Measurements from ENCODE around the gene SGPP2. TPM values are rescaled to one million over a fixed set of nuclear protein-coding genes. Genes with fewer than 3 reads are reported as not detected.

Gene SGPP2
- total RNA-seq, 2 experiments from 2014 or later = 2.7 to 3.1 TPM

GRCh38 chr2:222479859-222480258 is 55.5 kb downstream of the SGPP2 start:
- Mint-ChIP-seq H3K36me3 (no peaks in the 10 kb centered on the region), H3K9me3 (no peaks in the 10 kb centered on the region), H3K27me3 (peaks cover 20% of the 10 kb centered on the region), H3K27ac (no peak overlapping the region), H3K4me3 (no peak overlapping the region), H3K4me1 (no peaks in the 10 kb centered on the region)
- no peak for DNase-seq

- Mint-ChIP-seq H3K4me3 (no peak overlapping the region), H3K9me3 (no peaks in the 10 kb centered on the region), H3K36me3 (no peaks in the 10 kb centered on the region), H3K27ac (no peak overlapping the region), H3K4me1 (no peaks in the 10 kb centered on the region), H3K27me3 (peaks cover 24% of the 10 kb centered on the region)
- DNase-seq = no peak
Observed at GRCh38 chr2:222480497-222480896, 56.2 kb downstream of the SGPP2 start.

- H3K36me3 Mint-ChIP-seq = no peaks in the 10 kb centered on the region
- DNase-seq = no peak
- H3K9me3 Mint-ChIP-seq = no peaks in the 10 kb centered on the region
- no peak overlapping the region for H3K4me3 Mint-ChIP-seq
- peaks cover 26% of the 10 kb centered on the region for H3K27me3 Mint-ChIP-seq
- no peaks in the 10 kb centered on the region for H3K4me1 Mint-ChIP-seq
- no peak overlapping the region for H3K27ac Mint-ChIP-seq
Observed at GRCh38 chr2:222481941-222482340, 57.6 kb downstream of the SGPP2 start.

GRCh38 chr2:222483513-222484039 is 59.2 kb downstream of the SGPP2 start:
- DNase-seq = no peak
- Mint-ChIP-seq H3K36me3 (no peaks in the 10 kb centered on the region), H3K9me3 (no peaks in the 10 kb centered on the region), H3K4me3 (no peak overlapping the region), H3K4me1 (no peaks in the 10 kb centered on the region), H3K27ac (no peak overlapping the region), H3K27me3 (peaks cover 27% of the 10 kb centered on the region)

GRCh38 chr2:222485367-222486211 is 61.2 kb downstream of the SGPP2 start:
- Mint-ChIP-seq H3K4me3 (no peak overlapping the region), H3K27me3 (peaks cover 22% of the 10 kb centered on the region), H3K27ac (no peak overlapping the region)

GRCh38 chr2:222490131-222490530 is 65.8 kb downstream of the SGPP2 start:
- no peak overlapping the region for H3K27ac Mint-ChIP-seq
- H3K27me3 Mint-ChIP-seq = peaks cover 5% of the 10 kb centered on the region
- peaks cover 6% of the 10 kb centered on the region for H3K9me3 Mint-ChIP-seq
- H3K4me3 Mint-ChIP-seq = no peak overlapping the region
- DNase-seq = no peak
- no peaks in the 10 kb centered on the region for H3K4me1 Mint-ChIP-seq
- H3K36me3 Mint-ChIP-seq = peaks cover 3% of the 10 kb centered on the region

More at GRCh38 chr2:222485367-222486211, 61.2 kb downstream of the SGPP2 start:
- H3K4me1 Mint-ChIP-seq = no peaks in the 10 kb centered on the region
- no peaks in the 10 kb centered on the region for H3K36me3 Mint-ChIP-seq
- no peak for DNase-seq
- no peaks in the 10 kb centered on the region for H3K9me3 Mint-ChIP-seq

GRCh38 chr2:222492683-222493082 is 68.3 kb downstream of the SGPP2 start:
- Mint-ChIP-seq H3K9me3 (peaks cover 6% of the 10 kb centered on the region), H3K4me1 (no peaks in the 10 kb centered on the region), H3K4me3 (no peak overlapping the region), H3K36me3 (peaks cover 3% of the 10 kb centered on the region), H3K27me3 (peaks cover 5% of the 10 kb centered on the region), H3K27ac (no peak overlapping the region)
- no peak for DNase-seq

- Mint-ChIP-seq H3K27me3 (peaks cover 5% of the 10 kb centered on the region), H3K4me1 (no peaks in the 10 kb centered on the region), H3K9me3 (peaks cover 6% of the 10 kb centered on the region), H3K27ac (no peak overlapping the region), H3K4me3 (no peak overlapping the region), H3K36me3 (peaks cover 3% of the 10 kb centered on the region)
- DNase-seq = no peak
Observed at GRCh38 chr2:222494104-222494739, 69.9 kb downstream of the SGPP2 start.

GRCh38 chr2:222495388-222495787 is 71.0 kb downstream of the SGPP2 start:
- peaks cover 3% of the 10 kb centered on the region for H3K36me3 Mint-ChIP-seq
- H3K27me3 Mint-ChIP-seq = peaks cover 5% of the 10 kb centered on the region
- H3K9me3 Mint-ChIP-seq = peaks cover 6% of the 10 kb centered on the region
- DNase-seq = no peak
- no peak overlapping the region for H3K27ac Mint-ChIP-seq
- H3K4me3 Mint-ChIP-seq = no peak overlapping the region
- no peaks in the 10 kb centered on the region for H3K4me1 Mint-ChIP-seq

- H3K27me3 Mint-ChIP-seq = peaks cover 15% of the 10 kb centered on the region
- H3K36me3 Mint-ChIP-seq = no peaks in the 10 kb centered on the region
Observed at GRCh38 chr2:222499226-222499625, 74.9 kb downstream of the SGPP2 start.

GRCh38 chr2:222504191-222504590 is 79.8 kb downstream of the SGPP2 start:
- H3K27me3 Mint-ChIP-seq = peaks cover 10% of the 10 kb centered on the region

More at GRCh38 chr2:222499226-222499625, 74.9 kb downstream of the SGPP2 start:
- no peak for DNase-seq
- Mint-ChIP-seq H3K4me1 (no peaks in the 10 kb centered on the region), H3K9me3 (no peaks in the 10 kb centered on the region), H3K4me3 (no peak overlapping the region), H3K27ac (no peak overlapping the region)

GRCh38 chr2:222504719-222505118 is 80.4 kb downstream of the SGPP2 start:
- Mint-ChIP-seq H3K4me1 (no peaks in the 10 kb centered on the region), H3K36me3 (no peaks in the 10 kb centered on the region), H3K4me3 (no peak overlapping the region), H3K9me3 (no peaks in the 10 kb centered on the region), H3K27ac (no peak overlapping the region), H3K27me3 (peaks cover 10% of the 10 kb centered on the region)
- no peak for DNase-seq

More at GRCh38 chr2:222504191-222504590, 79.8 kb downstream of the SGPP2 start:
- no peak overlapping the region for H3K4me3 Mint-ChIP-seq
- no peak for DNase-seq
- no peaks in the 10 kb centered on the region for H3K4me1 Mint-ChIP-seq
- no peaks in the 10 kb centered on the region for H3K9me3 Mint-ChIP-seq
- no peaks in the 10 kb centered on the region for H3K36me3 Mint-ChIP-seq
- H3K27ac Mint-ChIP-seq = no peak overlapping the region

- no peaks in the 10 kb centered on the region for H3K4me1 Mint-ChIP-seq
- H3K4me3 Mint-ChIP-seq = no peak overlapping the region
- no peak overlapping the region for H3K27ac Mint-ChIP-seq
- no peaks in the 10 kb centered on the region for H3K9me3 Mint-ChIP-seq
- DNase-seq = no peak
- H3K27me3 Mint-ChIP-seq = peaks cover 10% of the 10 kb centered on the region
- H3K36me3 Mint-ChIP-seq = no peaks in the 10 kb centered on the region
Observed at GRCh38 chr2:222506230-222506935, 82.0 kb downstream of the SGPP2 start.

- peaks cover 5% of the 10 kb centered on the region for H3K9me3 Mint-ChIP-seq
- peaks cover 16% of the 10 kb centered on the region for H3K27me3 Mint-ChIP-seq
- no peak for DNase-seq
- H3K4me1 Mint-ChIP-seq = no peaks in the 10 kb centered on the region
- H3K4me3 Mint-ChIP-seq = no peak overlapping the region
- no peak overlapping the region for H3K27ac Mint-ChIP-seq
- no peaks in the 10 kb centered on the region for H3K36me3 Mint-ChIP-seq
Observed at GRCh38 chr2:222514901-222515300, 90.6 kb downstream of the SGPP2 start.

Measured in activated naive CD8-positive, alpha-beta T cell treated with anti-CD3 and anti-CD28 coated beads for 36 hours (primary cell).